Nephron progenitor cell (in vitro differentiated cells): ENCODE measurements around the gene PPM1D.

ENCODE experiments used
- DNase-seq: peaks from one replicate; pipeline ENCODE4 v3.0.0; 2021
- H3K27ac Mint-ChIP-seq: 2 replicates; pipeline ENCODE4 v1.8.0; 2021; ENCODE audit warnings: mild to moderate bottlenecking, moderate library complexity, mixed read lengths
- H3K27me3 Mint-ChIP-seq: 2 replicates; pipeline ENCODE4 v1.8.0; 2021; ENCODE audit warnings: mild to moderate bottlenecking, low read depth, mixed read lengths; ENCODE audit not compliant: poor library complexity
- H3K36me3 Mint-ChIP-seq: 2 replicates; pipeline ENCODE4 v1.8.0; 2021; ENCODE audit warnings: low read depth, mixed read lengths
- H3K4me1 Mint-ChIP-seq: 2 replicates; pipeline ENCODE4 v1.8.0; 2021; ENCODE audit warnings: mixed read lengths
- H3K4me3 Mint-ChIP-seq: 2 replicates; pipeline ENCODE4 v1.8.0; 2021; ENCODE audit warnings: mild to moderate bottlenecking, moderate library complexity, mixed read lengths
- H3K9me3 Mint-ChIP-seq: 2 replicates; pipeline ENCODE4 v1.8.0; 2021; ENCODE audit warnings: mild to moderate bottlenecking, moderate library complexity, mixed read lengths
- CTCF ChIP-seq: fragments of 200-600 bp; sonication (generic); IDR thresholded peaks from 2 replicates; pipeline ENCODE4 v1.5.0; 2021; ENCODE audit warnings: antibody characterized with exemption

Gene PPM1D

DNA sequence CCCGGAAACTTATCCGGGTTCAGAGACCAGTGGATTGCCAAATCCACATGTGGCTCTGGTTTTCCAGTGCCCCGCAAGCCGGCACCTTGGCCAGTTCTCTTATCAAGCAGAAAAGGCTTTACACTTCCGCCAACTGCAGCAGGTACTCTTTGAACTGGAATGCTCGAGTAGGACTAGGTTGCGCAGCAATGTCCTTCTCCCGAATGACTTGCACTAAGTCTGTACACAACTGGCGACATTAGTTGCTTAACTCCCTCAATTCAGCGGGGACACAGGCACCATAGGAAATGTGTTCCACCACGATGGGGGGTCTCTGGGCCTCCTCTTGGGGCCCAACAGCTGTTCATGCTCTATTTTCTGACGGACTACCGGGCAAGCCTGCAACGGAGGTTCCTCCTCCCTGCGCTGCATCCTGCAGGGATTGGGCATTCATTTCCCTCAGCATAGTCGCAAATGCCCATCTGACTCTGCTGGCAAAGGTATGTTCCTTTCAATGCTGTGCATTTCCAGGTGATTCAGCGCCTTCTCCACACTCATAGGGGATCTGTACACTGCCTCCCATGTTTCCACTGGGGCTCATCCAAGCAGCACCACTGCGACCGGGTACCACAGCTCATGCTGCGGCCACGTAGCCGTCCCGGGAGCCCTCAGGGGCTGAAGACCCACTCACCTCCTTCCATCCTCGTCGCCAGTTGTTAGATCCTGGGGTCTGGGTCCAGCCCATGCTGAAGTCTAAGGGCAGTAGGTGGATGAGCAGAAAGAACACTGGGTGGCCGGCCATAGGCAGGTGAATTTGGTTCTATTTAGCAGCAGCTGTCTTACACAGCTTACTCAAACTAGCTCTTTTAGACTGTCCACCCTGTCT is 39.8 kb upstream of the PPM1D start:
- H3K4me1 Mint-ChIP-seq, result peaks cover 6% of the 10 kb centered on the region
- no peak for TF ChIP-seq CTCF
- H3K9me3 Mint-ChIP-seq, result peaks cover 30% of the 10 kb centered on the region
- H3K27ac Mint-ChIP-seq, result no peak overlapping the region
- H3K27me3 Mint-ChIP-seq, result peaks cover 10% of the 10 kb centered on the region
- no peak for DNase-seq
- no peak overlapping the region for H3K4me3 Mint-ChIP-seq
- H3K36me3 Mint-ChIP-seq, result peaks cover 17% of the 10 kb centered on the region

DNA sequence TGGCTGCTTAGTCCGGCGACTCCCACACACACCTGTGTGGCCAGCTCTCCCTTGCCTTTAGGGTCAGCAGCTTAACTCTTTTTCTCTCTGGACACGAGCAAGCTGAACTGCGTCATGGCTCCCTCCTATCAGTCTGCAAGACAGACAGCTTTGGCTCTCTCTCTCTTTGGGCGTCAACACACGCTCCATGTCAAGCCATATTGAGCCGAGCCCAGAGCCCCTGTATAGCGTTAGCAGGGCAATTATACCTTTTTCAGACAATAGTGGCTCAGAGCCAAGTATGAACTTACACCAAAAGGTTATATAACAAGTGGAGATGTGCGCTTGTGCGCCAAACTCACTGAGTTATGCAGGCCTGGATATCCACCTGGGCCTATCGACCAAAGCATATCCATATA is 39.1 kb upstream of the PPM1D start:
- Mint-ChIP-seq H3K36me3 (peaks cover 15% of the 10 kb centered on the region), H3K4me1 (peaks cover 6% of the 10 kb centered on the region), H3K9me3 (peaks cover 29% of the 10 kb centered on the region), H3K27ac (no peak overlapping the region), H3K4me3 (no peak overlapping the region), H3K27me3 (peaks cover 10% of the 10 kb centered on the region)
- no peak for DNase-seq
- TF ChIP-seq CTCF, result no peak

DNA sequence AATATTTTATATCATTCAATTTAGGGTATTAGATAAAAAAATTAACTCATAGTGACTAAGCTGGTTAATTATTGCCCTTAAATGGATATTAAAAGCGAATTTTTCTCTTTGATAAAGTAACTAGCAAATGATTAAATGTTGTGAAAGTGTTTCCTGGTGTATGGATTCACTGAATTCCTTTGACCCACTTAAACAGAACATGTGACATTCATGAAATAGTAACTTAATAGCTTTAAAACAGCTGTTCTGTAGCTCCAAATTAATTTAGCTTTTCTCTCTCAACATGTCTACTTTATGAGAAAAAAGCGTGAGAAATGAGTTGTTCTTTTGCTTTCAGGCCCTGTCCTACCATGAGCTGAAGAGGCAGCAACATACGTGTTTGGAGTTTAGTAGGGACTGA is 37.6 kb upstream of the PPM1D start:
- Mint-ChIP-seq H3K27ac (no peak overlapping the region), H3K36me3 (peaks cover 5% of the 10 kb centered on the region), H3K4me1 (peaks cover 6% of the 10 kb centered on the region), H3K9me3 (peaks cover 17% of the 10 kb centered on the region), H3K27me3 (peaks cover 10% of the 10 kb centered on the region), H3K4me3 (no peak overlapping the region)
- no peak for TF ChIP-seq CTCF
- DNase-seq, result no peak

- H3K4me3 Mint-ChIP-seq, result no peak overlapping the region
Observed at GRCh38 chr17:60563743-60564142, 36.2 kb upstream of the PPM1D start.

DNA sequence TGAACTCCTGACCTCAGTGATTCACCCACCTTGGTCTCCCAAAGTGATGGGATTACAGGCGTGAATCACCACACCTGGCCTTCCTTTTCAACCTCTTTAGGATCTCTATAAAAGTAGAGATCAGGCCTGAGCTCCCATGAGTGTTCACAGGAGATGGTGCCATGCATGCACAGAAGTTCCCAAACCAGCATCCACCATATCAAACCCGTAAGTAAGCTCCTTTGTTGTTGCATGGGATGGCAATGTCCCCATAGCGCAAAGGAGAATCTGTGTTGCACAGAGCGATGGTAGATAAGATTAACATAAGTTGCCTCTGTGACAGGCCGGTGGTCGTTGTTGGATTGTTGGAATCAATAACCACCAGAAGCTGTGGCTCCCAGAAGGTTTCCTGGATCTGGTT is 34.8 kb upstream of the PPM1D start:
- H3K4me3 Mint-ChIP-seq, result no peak overlapping the region

More at GRCh38 chr17:60563743-60564142, 36.2 kb upstream of the PPM1D start:
- Mint-ChIP-seq H3K9me3 (peaks cover 4% of the 10 kb centered on the region), H3K27me3 (peaks cover 10% of the 10 kb centered on the region), H3K27ac (no peak overlapping the region), H3K36me3 (no peaks in the 10 kb centered on the region), H3K4me1 (peaks cover 6% of the 10 kb centered on the region)
- DNase-seq, result no peak
- TF ChIP-seq CTCF, result no peak

More for the DNA sequence above, 34.8 kb upstream of the PPM1D start:
- peaks cover 6% of the 10 kb centered on the region for H3K4me1 Mint-ChIP-seq
- DNase-seq, result no peak
- H3K27ac Mint-ChIP-seq, result no peak overlapping the region
- H3K36me3 Mint-ChIP-seq, result no peaks in the 10 kb centered on the region
- no peak for TF ChIP-seq CTCF
- H3K27me3 Mint-ChIP-seq, result peaks cover 10% of the 10 kb centered on the region
- H3K9me3 Mint-ChIP-seq, result no peaks in the 10 kb centered on the region
